GM23338 (cell line): Measurements from ENCODE around the gene FUT6. TPM values are rescaled to one million over a fixed set of nuclear protein-coding genes. Genes with fewer than 3 reads are reported as not detected.

ENCODE experiments used
- ATAC-seq: fragments of 200-7000 bp; cut with Tn5 transposase; 3 replicates; pipeline ENCODE4 v1.9.1; 2020
- DNase-seq: peaks from one replicate; pipeline ENCODE4 v3.0.0-alpha.2; 2015; ENCODE audit warnings: low spot score
- H2AFZ ChIP-seq: fragments of 200-600 bp; sonication (generic); 2 replicates; pipeline ENCODE4 v1.8.0; 2016; ENCODE audit warnings: antibody characterized with exemption, mild to moderate bottlenecking, moderate library complexity
- H3F3A ChIP-seq: fragments of 200-600 bp; sonication (generic); replicated peaks from 2 replicates; pipeline ENCODE4 v1.8.0; 2017; ENCODE audit warnings: antibody characterized with exemption, mixed run types, low read depth
- H3K27ac ChIP-seq: fragments of 200-600 bp; sonication (generic); 2 replicates; pipeline ENCODE4 v1.6.1; 2016; ENCODE audit warnings: low read depth
- H3K27me3 ChIP-seq: fragments of 200-600 bp; sonication (generic); 2 replicates; pipeline ENCODE4 v1.8.0; 2016; ENCODE audit warnings: mild to moderate bottlenecking, mixed run types, moderate library complexity; ENCODE audit not compliant: insufficient read depth
- H3K36me3 ChIP-seq: fragments of 200-600 bp; sonication (generic); 2 replicates; pipeline ENCODE4 v1.8.0; 2016; ENCODE audit warnings: mild to moderate bottlenecking; ENCODE audit not compliant: insufficient read depth
- H3K4me1 ChIP-seq: fragments of 200-600 bp; sonication (generic); 2 replicates; pipeline ENCODE4 v1.8.0; 2016; ENCODE audit warnings: mild to moderate bottlenecking, moderate library complexity; ENCODE audit not compliant: insufficient read depth
- H3K4me2 ChIP-seq: fragments of 200-600 bp; sonication (generic); 2 replicates; pipeline ENCODE4 v1.7.1; 2017; ENCODE audit warnings: mixed run types
- H3K4me3 ChIP-seq: fragments of 200-600 bp; sonication (generic); 2 replicates; pipeline ENCODE4 v1.6.1; 2016; ENCODE audit warnings: mixed run types
- H3K79me2 ChIP-seq: fragments of 200-600 bp; sonication (generic); replicated peaks from 2 replicates; pipeline ENCODE4 v1.8.0; 2017; ENCODE audit warnings: mild to moderate bottlenecking; ENCODE audit not compliant: insufficient read depth
- H3K9me2 ChIP-seq: fragments of 200-600 bp; sonication (generic); 2 replicates; pipeline ENCODE4 v1.8.0; 2017; ENCODE audit not compliant: insufficient read depth
- H4K20me1 ChIP-seq: fragments of 200-600 bp; sonication (generic); replicated peaks from 2 replicates; pipeline ENCODE4 v1.8.0; 2017; ENCODE audit warnings: mild to moderate bottlenecking; ENCODE audit not compliant: insufficient read depth
- H3K27ac Mint-ChIP-seq: 2 replicates; pipeline ENCODE4 v1.8.0; 2020; ENCODE audit warnings: inconsistent platforms, mild to moderate bottlenecking, moderate library complexity, mixed read lengths
- H3K27me3 Mint-ChIP-seq: 3 replicates; pipeline ENCODE4 v1.8.0; 2022; ENCODE audit warnings: low read depth, mild to moderate bottlenecking, moderate library complexity, mixed read lengths, inconsistent platforms; ENCODE audit not compliant: insufficient read depth, poor library complexity
- H3K36me3 Mint-ChIP-seq: 3 replicates; pipeline ENCODE4 v1.8.0; 2021; ENCODE audit warnings: low read depth, mild to moderate bottlenecking, inconsistent platforms, moderate library complexity, mixed read lengths
- H3K4me1 Mint-ChIP-seq: 3 replicates; pipeline ENCODE4 v1.8.0; 2020; ENCODE audit warnings: mild to moderate bottlenecking, inconsistent platforms, mixed read lengths
- H3K4me3 Mint-ChIP-seq: 3 replicates; pipeline ENCODE4 v1.8.0; 2021; ENCODE audit warnings: moderate library complexity, mild to moderate bottlenecking, inconsistent platforms, mixed read lengths
- H3K9me3 Mint-ChIP-seq: 3 replicates; pipeline ENCODE4 v1.8.0; 2020; ENCODE audit warnings: moderate library complexity, mild to moderate bottlenecking, inconsistent platforms, mixed read lengths
- CREB1 ChIP-seq: fragments of 250-450 bp; sonication (Bioruptor Pico); IDR thresholded peaks from 2 replicates; pipeline ENCODE4 v1.5.0; 2020; ENCODE audit warnings: low read depth, mild to moderate bottlenecking, moderate library complexity
- EZH2 ChIP-seq: fragments of 200-600 bp; sonication (generic); IDR thresholded peaks from one replicate; pipeline ENCODE4 v1.8.0; 2017; ENCODE audit warnings: antibody characterized with exemption, mild to moderate bottlenecking, low read depth; ENCODE audit not compliant: unreplicated experiment
- EZH2phosphoT487 ChIP-seq: fragments of 200-600 bp; sonication (generic); IDR thresholded peaks from one replicate; pipeline ENCODE4 v1.8.1; 2018; ENCODE audit warnings: antibody characterized with exemption; ENCODE audit not compliant: unreplicated experiment
- JUNB ChIP-seq: IDR thresholded peaks from one replicate; pipeline ENCODE4 v1.6.1; 2016; ENCODE audit warnings: antibody characterized with exemption; ENCODE audit not compliant: unreplicated experiment
- NANOG ChIP-seq: IDR thresholded peaks from 2 replicates; pipeline ENCODE4 v1.6.1; 2016; ENCODE audit warnings: antibody characterized with exemption, borderline replicate concordance
- POLR2AphosphoS5 ChIP-seq: IDR thresholded peaks from 2 replicates; pipeline ENCODE4 v1.6.1; 2016; ENCODE audit warnings: antibody characterized with exemption, low read depth
- STAT1 ChIP-seq: IDR thresholded peaks from one replicate; pipeline ENCODE4 v1.6.1; 2016; ENCODE audit warnings: antibody characterized with exemption; ENCODE audit not compliant: unreplicated experiment
- ZNF114 ChIP-seq: fragments of 250-450 bp; sonication (Bioruptor Pico); IDR thresholded peaks from 2 replicates; pipeline ENCODE4 v1.5.0; 2020; ENCODE audit warnings: mild to moderate bottlenecking, moderate library complexity
- ZNF331 ChIP-seq: fragments of 250-450 bp; sonication (Bioruptor Pico); IDR thresholded peaks from 2 replicates; pipeline ENCODE4 v1.5.0; 2020; ENCODE audit warnings: low read depth, mild to moderate bottlenecking, moderate library complexity
- polyA plus RNA-seq: library from polyadenylated mRNA; unstranded; fragments of >200 nt; fragmentation: Nextera tagmentation; extraction: Ambion mirVana; gene quantifications from 2 replicates; pipeline ENCODE4 v1.2.1, GENCODE V29; 2016
- total RNA-seq: library from RNA; depleted of rRNA; stranded (reverse); fragments of >200 nt; shearing (Covaris generic); gene quantifications from 2 replicates; pipeline ENCODE4 v1.2.3, GENCODE V29; 2014
- TF ChIP-seq, protein P1 (sequence below), 2 experiments: fragments of 200-600 bp in 1 of 2; sonication (generic) in 1 of 2; conservative IDR thresholded peaks; 2 replicates each; pipeline versions ENCODE4 v1.5.1 to v1.6.1; 2016 to 2017; ENCODE audit warnings: antibody characterized with exemption in 2 of 2, low read depth in 2 of 2, mild to moderate bottlenecking in 2 of 2, moderate library complexity in 1 of 2
- TF ChIP-seq, protein P2 (sequence below): IDR thresholded peaks from 2 replicates; pipeline ENCODE4 v1.6.1; 2016; ENCODE audit warnings: antibody characterized with exemption
- TF ChIP-seq, protein P3 (sequence below): IDR thresholded peaks from one replicate; pipeline ENCODE4 v1.6.1; 2018; ENCODE audit warnings: antibody characterized with exemption; ENCODE audit not compliant: unreplicated experiment
- TF ChIP-seq, protein P4 (sequence below): fragments of 250-450 bp; sonication (Bioruptor Pico); IDR thresholded peaks from 2 replicates; pipeline ENCODE4 v1.5.0; 2020; ENCODE audit warnings: mild to moderate bottlenecking, moderate library complexity

Gene FUT6
- total and polyA plus RNA-seq, 2 experiments from 2014 or later, result not detected

DNA sequence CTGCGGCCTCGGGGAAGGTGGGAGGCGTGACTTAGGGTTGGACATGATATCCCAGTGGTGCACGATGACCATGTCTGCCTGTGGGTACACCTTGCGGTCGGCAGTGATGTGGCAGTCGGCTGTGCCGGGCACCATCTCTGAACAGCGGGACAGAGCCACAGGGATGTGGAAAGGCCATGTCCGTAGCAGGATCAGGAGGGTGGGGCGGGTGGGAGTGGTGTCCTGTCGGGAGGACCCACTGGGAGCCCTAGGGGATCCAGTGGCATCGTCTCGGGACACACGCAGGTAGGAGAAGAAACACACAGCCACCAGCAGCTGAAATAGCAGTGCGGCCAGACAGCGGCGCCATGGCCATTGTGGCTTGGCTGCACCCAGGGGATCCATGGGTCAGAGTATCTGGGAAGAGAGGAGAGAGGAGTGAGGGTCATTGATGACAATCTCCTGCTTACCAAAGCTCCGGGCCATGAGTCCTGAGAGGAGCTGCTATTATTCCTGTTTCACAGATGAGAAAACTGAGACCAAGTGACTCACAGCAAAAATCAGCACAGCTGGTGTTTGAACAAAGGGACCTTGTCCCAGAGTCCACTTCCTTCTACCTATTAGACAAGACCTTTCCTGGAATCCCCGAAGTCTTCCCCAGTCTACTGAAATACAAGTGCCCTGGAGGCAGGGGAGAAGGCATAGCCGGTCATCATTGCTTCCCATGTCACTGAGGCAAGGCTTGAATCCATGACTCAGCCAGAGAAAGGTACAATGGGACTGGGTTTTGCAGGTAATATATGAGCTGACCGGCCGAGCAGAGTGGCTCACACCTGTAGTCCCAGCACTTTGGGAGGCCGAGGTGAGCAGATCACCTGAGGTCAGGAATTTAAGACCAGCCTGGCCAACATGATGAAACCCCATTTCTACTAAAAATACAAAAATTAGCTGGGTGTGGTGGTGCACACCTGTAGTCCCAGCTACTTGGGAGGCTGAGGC is 5.2 kb upstream of the FUT6 start:
- H3K9me3 Mint-ChIP-seq, result peaks cover 6% of the 10 kb centered on the region; the same call in 1 of the 3 replicates
- no peaks in the 10 kb centered on the region for H3K79me2 ChIP-seq
- no peaks in the 10 kb centered on the region for H3K4me1 Mint-ChIP-seq
- no peak overlapping the region for H3K4me2 ChIP-seq
- DNase-seq (no peak), ATAC-seq (no peak)
- H3K36me3 Mint-ChIP-seq, result no peaks in the 10 kb centered on the region
- no peaks in the 10 kb centered on the region for H3K27me3 ChIP-seq
- H2AFZ ChIP-seq, result no peak overlapping the region
- no peaks in the 10 kb centered on the region for H3F3A ChIP-seq
- no peak for TF ChIP-seq CREB1 (CRISPR knock-in tag)
- TF ChIP-seq POLR2AphosphoS5, result no peak
- no peak for TF ChIP-seq STAT1
- TF ChIP-seq, protein P1, sequence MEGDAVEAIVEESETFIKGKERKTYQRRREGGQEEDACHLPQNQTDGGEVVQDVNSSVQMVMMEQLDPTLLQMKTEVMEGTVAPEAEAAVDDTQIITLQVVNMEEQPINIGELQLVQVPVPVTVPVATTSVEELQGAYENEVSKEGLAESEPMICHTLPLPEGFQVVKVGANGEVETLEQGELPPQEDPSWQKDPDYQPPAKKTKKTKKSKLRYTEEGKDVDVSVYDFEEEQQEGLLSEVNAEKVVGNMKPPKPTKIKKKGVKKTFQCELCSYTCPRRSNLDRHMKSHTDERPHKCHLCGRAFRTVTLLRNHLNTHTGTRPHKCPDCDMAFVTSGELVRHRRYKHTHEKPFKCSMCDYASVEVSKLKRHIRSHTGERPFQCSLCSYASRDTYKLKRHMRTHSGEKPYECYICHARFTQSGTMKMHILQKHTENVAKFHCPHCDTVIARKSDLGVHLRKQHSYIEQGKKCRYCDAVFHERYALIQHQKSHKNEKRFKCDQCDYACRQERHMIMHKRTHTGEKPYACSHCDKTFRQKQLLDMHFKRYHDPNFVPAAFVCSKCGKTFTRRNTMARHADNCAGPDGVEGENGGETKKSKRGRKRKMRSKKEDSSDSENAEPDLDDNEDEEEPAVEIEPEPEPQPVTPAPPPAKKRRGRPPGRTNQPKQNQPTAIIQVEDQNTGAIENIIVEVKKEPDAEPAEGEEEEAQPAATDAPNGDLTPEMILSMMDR (conservative IDR thresholded peaks at IDR 0.05; ENCODE audit: low read depth in 2 of 2), result no peak
- no peak for TF ChIP-seq EZH2
- no peak for TF ChIP-seq ZNF331 (CRISPR knock-in tag)
- TF ChIP-seq, protein P2, sequence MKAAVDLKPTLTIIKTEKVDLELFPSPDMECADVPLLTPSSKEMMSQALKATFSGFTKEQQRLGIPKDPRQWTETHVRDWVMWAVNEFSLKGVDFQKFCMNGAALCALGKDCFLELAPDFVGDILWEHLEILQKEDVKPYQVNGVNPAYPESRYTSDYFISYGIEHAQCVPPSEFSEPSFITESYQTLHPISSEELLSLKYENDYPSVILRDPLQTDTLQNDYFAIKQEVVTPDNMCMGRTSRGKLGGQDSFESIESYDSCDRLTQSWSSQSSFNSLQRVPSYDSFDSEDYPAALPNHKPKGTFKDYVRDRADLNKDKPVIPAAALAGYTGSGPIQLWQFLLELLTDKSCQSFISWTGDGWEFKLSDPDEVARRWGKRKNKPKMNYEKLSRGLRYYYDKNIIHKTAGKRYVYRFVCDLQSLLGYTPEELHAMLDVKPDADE, result no peak
- no peak for TF ChIP-seq NANOG
- no peak for TF ChIP-seq EZH2phosphoT487
- TF ChIP-seq, protein P3, sequence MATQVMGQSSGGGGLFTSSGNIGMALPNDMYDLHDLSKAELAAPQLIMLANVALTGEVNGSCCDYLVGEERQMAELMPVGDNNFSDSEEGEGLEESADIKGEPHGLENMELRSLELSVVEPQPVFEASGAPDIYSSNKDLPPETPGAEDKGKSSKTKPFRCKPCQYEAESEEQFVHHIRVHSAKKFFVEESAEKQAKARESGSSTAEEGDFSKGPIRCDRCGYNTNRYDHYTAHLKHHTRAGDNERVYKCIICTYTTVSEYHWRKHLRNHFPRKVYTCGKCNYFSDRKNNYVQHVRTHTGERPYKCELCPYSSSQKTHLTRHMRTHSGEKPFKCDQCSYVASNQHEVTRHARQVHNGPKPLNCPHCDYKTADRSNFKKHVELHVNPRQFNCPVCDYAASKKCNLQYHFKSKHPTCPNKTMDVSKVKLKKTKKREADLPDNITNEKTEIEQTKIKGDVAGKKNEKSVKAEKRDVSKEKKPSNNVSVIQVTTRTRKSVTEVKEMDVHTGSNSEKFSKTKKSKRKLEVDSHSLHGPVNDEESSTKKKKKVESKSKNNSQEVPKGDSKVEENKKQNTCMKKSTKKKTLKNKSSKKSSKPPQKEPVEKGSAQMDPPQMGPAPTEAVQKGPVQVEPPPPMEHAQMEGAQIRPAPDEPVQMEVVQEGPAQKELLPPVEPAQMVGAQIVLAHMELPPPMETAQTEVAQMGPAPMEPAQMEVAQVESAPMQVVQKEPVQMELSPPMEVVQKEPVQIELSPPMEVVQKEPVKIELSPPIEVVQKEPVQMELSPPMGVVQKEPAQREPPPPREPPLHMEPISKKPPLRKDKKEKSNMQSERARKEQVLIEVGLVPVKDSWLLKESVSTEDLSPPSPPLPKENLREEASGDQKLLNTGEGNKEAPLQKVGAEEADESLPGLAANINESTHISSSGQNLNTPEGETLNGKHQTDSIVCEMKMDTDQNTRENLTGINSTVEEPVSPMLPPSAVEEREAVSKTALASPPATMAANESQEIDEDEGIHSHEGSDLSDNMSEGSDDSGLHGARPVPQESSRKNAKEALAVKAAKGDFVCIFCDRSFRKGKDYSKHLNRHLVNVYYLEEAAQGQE, result no peak
- TF ChIP-seq ZNF114 (CRISPR knock-in tag), result no peak
- TF ChIP-seq JUNB, result no peak
- TF ChIP-seq, protein P4, sequence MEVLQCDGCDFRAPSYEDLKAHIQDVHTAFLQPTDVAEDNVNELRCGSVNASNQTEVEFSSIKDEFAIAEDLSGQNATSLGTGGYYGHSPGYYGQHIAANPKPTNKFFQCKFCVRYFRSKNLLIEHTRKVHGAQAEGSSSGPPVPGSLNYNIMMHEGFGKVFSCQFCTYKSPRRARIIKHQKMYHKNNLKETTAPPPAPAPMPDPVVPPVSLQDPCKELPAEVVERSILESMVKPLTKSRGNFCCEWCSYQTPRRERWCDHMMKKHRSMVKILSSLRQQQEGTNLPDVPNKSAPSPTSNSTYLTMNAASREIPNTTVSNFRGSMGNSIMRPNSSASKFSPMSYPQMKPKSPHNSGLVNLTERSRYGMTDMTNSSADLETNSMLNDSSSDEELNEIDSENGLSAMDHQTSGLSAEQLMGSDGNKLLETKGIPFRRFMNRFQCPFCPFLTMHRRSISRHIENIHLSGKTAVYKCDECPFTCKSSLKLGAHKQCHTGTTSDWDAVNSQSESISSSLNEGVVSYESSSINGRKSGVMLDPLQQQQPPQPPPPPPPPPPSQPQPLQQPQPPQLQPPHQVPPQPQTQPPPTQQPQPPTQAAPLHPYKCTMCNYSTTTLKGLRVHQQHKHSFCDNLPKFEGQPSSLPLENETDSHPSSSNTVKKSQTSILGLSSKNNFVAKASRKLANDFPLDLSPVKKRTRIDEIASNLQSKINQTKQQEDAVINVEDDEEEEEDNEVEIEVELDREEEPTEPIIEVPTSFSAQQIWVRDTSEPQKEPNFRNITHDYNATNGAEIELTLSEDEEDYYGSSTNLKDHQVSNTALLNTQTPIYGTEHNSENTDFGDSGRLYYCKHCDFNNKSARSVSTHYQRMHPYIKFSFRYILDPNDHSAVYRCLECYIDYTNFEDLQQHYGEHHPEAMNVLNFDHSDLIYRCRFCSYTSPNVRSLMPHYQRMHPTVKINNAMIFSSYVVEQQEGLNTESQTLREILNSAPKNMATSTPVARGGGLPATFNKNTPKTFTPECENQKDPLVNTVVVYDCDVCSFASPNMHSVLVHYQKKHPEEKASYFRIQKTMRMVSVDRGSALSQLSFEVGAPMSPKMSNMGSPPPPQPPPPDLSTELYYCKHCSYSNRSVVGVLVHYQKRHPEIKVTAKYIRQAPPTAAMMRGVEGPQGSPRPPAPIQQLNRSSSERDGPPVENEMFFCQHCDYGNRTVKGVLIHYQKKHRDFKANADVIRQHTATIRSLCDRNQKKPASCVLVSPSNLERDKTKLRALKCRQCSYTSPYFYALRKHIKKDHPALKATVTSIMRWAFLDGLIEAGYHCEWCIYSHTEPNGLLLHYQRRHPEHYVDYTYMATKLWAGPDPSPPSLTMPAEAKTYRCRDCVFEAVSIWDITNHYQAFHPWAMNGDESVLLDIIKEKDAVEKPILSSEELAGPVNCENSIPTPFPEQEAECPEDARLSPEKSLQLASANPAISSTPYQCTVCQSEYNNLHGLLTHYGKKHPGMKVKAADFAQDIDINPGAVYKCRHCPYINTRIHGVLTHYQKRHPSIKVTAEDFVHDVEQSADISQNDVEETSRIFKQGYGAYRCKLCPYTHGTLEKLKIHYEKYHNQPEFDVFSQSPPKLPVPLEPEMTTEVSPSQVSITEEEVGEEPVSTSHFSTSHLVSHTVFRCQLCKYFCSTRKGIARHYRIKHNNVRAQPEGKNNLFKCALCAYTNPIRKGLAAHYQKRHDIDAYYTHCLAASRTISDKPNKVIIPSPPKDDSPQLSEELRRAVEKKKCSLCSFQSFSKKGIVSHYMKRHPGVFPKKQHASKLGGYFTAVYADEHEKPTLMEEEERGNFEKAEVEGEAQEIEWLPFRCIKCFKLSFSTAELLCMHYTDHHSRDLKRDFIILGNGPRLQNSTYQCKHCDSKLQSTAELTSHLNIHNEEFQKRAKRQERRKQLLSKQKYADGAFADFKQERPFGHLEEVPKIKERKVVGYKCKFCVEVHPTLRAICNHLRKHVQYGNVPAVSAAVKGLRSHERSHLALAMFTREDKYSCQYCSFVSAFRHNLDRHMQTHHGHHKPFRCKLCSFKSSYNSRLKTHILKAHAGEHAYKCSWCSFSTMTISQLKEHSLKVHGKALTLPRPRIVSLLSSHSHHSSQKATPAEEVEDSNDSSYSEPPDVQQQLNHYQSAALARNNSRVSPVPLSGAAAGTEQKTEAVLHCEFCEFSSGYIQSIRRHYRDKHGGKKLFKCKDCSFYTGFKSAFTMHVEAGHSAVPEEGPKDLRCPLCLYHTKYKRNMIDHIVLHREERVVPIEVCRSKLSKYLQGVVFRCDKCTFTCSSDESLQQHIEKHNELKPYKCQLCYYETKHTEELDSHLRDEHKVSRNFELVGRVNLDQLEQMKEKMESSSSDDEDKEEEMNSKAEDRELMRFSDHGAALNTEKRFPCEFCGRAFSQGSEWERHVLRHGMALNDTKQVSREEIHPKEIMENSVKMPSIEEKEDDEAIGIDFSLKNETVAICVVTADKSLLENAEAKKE (CRISPR knock-in tag), result no peak
- no peaks in the 10 kb centered on the region for H4K20me1 ChIP-seq
- H3K9me2 ChIP-seq, result no peaks in the 10 kb centered on the region
- no peak overlapping the region for H3K27ac Mint-ChIP-seq
- H3K4me3 Mint-ChIP-seq, result no peak overlapping the region
- H3K27ac ChIP-seq, result no peak overlapping the region
- H3K27me3 Mint-ChIP-seq, result peaks cover 4% of the 10 kb centered on the region
- H3K4me1 ChIP-seq, result no peaks in the 10 kb centered on the region
- no peak overlapping the region for H3K4me3 ChIP-seq
- H3K36me3 ChIP-seq, result no peaks in the 10 kb centered on the region
